A673 (cell line): ENCODE results near the gene PCDHGA7. TPM values are rescaled to one million over a fixed set of nuclear protein-coding genes. Genes with fewer than 3 reads are reported as not detected.
A peak's percentile ranks its signal among the peaks of the same experiment; 100 is the strongest.
"Not testable (repeated sequence)": the region's sequence is repeated elsewhere in the genome, so short reads cannot be mapped to it uniquely, and the experiment has no call there.

Source experiments
- BruUV-seq: library from RNA; stranded (reverse); fragments of 400-500 nt; replicated peaks from 2 replicates; lab custom pipeline; 2021; lab: Mats Ljungman, UMichigan
- CTCF ChIA-PET: fragments of 300-600 bp; sonication (Branson Sonifier 250); formaldehyde crosslinking; loops from one replicate; lab custom pipeline; 2022; ENCODE audit warnings: antibody characterized with exemption; lab: Charles Lee
- POLR2A ChIA-PET: fragments of 300-600 bp; sonication (Branson Sonifier 250); formaldehyde crosslinking; loops from one replicate; lab custom pipeline; 2022; ENCODE audit warnings: antibody characterized with exemption; ENCODE audit not compliant: low non-redundant PET; lab: Charles Lee
- DNase-seq: peaks from one replicate; pipeline ENCODE4 v3.0.0-alpha.2; 2015; ENCODE audit warnings: low spot score
- H3K27ac ChIP-seq: fragments of 200-600 bp; sonication (generic); 2 replicates; pipeline ENCODE4 v1.5.1; 2016; ENCODE audit warnings: mixed run types, low read depth, mild to moderate bottlenecking, mixed read lengths, antibody characterized with exemption, low read length; ENCODE audit not compliant: poor library complexity, severe bottlenecking
- H3K27me3 ChIP-seq: fragments of 200-600 bp; sonication (generic); replicated peaks from 2 replicates; pipeline ENCODE4 v1.6.1; 2017; ENCODE audit warnings: mixed run types, low read depth, mild to moderate bottlenecking, mixed read lengths, antibody characterized with exemption, low read length; ENCODE audit not compliant: insufficient read depth, poor library complexity
- H3K36me3 ChIP-seq: fragments of 200-600 bp; sonication (generic); 2 replicates; pipeline ENCODE4 v1.6.1; 2016; ENCODE audit warnings: mixed run types, mild to moderate bottlenecking, mixed read lengths, antibody characterized with exemption, low read length; ENCODE audit not compliant: insufficient read depth, poor library complexity, severe bottlenecking
- H3K4me1 ChIP-seq: fragments of 200-600 bp; sonication (generic); 2 replicates; pipeline ENCODE4 v1.6.1; 2017; ENCODE audit warnings: mixed run types, mild to moderate bottlenecking, mixed read lengths, antibody characterized with exemption, low read length; ENCODE audit not compliant: insufficient read depth, poor library complexity, severe bottlenecking
- H3K4me3 ChIP-seq: fragments of 200-600 bp; sonication (generic); 2 replicates; pipeline ENCODE4 v1.5.1; 2016; ENCODE audit warnings: low read depth, mixed run types, mild to moderate bottlenecking, mixed read lengths, low read length; ENCODE audit not compliant: poor library complexity, severe bottlenecking
- H3K9me3 ChIP-seq: fragments of 200-600 bp; sonication (generic); 2 replicates; pipeline ENCODE4 v1.6.1; 2016; ENCODE audit warnings: mixed run types, low read depth, mild to moderate bottlenecking, mixed read lengths, antibody characterized with exemption, low read length; ENCODE audit not compliant: poor library complexity, severe bottlenecking
- EZH2 ChIP-seq: fragments of 200-600 bp; sonication (generic); IDR thresholded peaks from 2 replicates; pipeline ENCODE4 v1.6.1; 2017; ENCODE audit warnings: borderline replicate concordance, low read depth, mild to moderate bottlenecking, mixed read lengths, antibody characterized with exemption, low read length; ENCODE audit not compliant: poor library complexity, severe bottlenecking
- intact Hi-C: fragments of 100-400 bp; cut with micrococcal nuclease; formaldehyde crosslinking; loops from one replicate; pipeline ENCODE4 v1.10.0; 2022; ENCODE audit not compliant: unreplicated experiment
- total RNA-seq: library from RNA; stranded (reverse); gene quantifications from 2 replicates; pipeline ENCODE4 v1.2.3, GENCODE V29; 2021
- TF ChIP-seq, protein P1 (sequence below): fragments of 300-800, 200-600 bp; sonication (generic); conservative IDR thresholded peaks from 2 replicates; pipeline ENCODE4 v1.5.1; 2017; ENCODE audit warnings: low read depth, mild to moderate bottlenecking, antibody characterized with exemption, low read length, moderate library complexity, mixed read lengths

Gene PCDHGA7
- total RNA-seq, 1 experiment from 2014 or later: 10.9 TPM

- DNase-seq: peak; percentile 70
- H3K27ac ChIP-seq: peak within 1 kb of the TSS; percentile 59
- intact Hi-C loops: loop anchor here (1.0 kb wide), 1 partner anchor 188 kb away; no protein-coding TSS in a partner anchor
- no peaks in the 10 kb centered on the region for H3K27me3 ChIP-seq
- H3K4me1 ChIP-seq: no peaks in the 10 kb centered on the region
- TF ChIP-seq, protein P1, sequence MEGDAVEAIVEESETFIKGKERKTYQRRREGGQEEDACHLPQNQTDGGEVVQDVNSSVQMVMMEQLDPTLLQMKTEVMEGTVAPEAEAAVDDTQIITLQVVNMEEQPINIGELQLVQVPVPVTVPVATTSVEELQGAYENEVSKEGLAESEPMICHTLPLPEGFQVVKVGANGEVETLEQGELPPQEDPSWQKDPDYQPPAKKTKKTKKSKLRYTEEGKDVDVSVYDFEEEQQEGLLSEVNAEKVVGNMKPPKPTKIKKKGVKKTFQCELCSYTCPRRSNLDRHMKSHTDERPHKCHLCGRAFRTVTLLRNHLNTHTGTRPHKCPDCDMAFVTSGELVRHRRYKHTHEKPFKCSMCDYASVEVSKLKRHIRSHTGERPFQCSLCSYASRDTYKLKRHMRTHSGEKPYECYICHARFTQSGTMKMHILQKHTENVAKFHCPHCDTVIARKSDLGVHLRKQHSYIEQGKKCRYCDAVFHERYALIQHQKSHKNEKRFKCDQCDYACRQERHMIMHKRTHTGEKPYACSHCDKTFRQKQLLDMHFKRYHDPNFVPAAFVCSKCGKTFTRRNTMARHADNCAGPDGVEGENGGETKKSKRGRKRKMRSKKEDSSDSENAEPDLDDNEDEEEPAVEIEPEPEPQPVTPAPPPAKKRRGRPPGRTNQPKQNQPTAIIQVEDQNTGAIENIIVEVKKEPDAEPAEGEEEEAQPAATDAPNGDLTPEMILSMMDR: peak; percentile 69
- no peak for TF ChIP-seq EZH2
- ChIA-PET POLR2A (no interaction called here), CTCF (interaction anchor here (0.6 to 1.4 kb wide), 5 partner anchors 151 to 194 kb away, joined by 3 to 13 read pairs (median 8); partner anchors contain the start of gene PCDHB14)
- BruUV-seq: TSS peak; percentile 40
- H3K9me3 ChIP-seq: peaks cover 30% of the 10 kb centered on the region
- H3K4me3 ChIP-seq: peak within 1 kb of the TSS; percentile 51
- no peaks in the 10 kb centered on the region for H3K36me3 ChIP-seq
These were observed 8.7 kb upstream of the PCDHGA7 start, which contains the start of gene PCDHGA6 for GRCh38 chr5:141373673-141374317. Gene PCDHGA6, plus strand, starts transcription at chr5:141373891. Its CDS starts 193 bp downstream, at chr5:141374084.

GRCh38 chr5:141374627-141375026, 7.9 kb upstream of the PCDHGA7 start:
- CTCF ChIA-PET: interaction anchor here (1.0 to 1.4 kb wide), 4 partner anchors 151 to 189 kb away, joined by 5 to 13 read pairs (median 10); partner anchors contain the start of gene PCDHB14
- no TSS peak for BruUV-seq
- intact Hi-C loops: no loop called here

DNA sequence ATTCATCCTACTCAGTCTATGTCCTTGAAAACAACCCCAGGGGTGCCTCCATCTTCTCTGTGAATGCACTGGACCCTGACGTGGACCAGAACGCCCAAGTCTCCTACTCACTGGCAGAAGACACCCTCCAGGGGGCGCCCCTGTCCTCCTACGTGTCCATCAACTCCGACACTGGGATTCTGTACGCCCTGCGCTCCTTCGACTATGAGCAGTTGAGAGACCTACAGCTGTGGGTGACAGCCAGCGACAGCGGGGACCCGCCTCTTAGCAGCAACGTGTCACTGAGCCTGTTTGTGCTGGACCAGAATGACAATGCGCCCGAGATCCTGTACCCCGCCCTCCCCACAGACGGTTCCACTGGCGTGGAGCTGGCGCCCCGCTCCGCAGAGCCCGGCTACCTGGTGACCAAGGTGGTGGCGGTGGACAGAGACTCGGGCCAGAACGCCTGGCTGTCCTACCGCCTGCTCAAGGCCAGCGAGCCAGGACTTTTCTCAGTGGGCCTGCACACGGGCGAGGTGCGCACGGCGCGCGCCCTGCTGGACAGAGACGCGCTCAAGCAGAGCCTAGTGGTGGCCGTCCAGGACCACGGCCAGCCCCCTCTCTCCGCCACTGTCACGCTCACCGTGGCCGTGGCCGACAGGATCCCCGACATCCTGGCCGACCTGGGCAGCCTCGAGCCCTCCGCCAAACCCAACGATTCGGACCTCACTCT, 6.9 kb upstream of the PCDHGA7 start:
- H3K27me3 ChIP-seq, BruUV-seq, intact Hi-C loops, H3K4me1 ChIP-seq, DNase-seq, H3K36me3 ChIP-seq, H3K27ac ChIP-seq, H3K4me3 ChIP-seq: not testable (repeated sequence)
- POLR2A ChIA-PET: interaction anchor here (0.5 kb wide), 1 partner anchor 217 kb away, joined by 6 read pairs; no protein-coding TSS in a partner anchor
- CTCF ChIA-PET: interaction anchor here (0.7 kb wide), 1 partner anchor 134 kb away, joined by 5 read pairs; no protein-coding TSS in a partner anchor
- peaks cover 35% of the 10 kb centered on the region for H3K9me3 ChIP-seq

More at GRCh38 chr5:141374627-141375026, 7.9 kb upstream of the PCDHGA7 start:
- no peak for DNase-seq
- Histone ChIP-seq H3K9me3 (peaks cover 33% of the 10 kb centered on the region), H3K4me3 (peak overlapping the region; percentile 51), H3K27ac (no peak overlapping the region), H3K4me1 (no peaks in the 10 kb centered on the region), H3K36me3 (no peaks in the 10 kb centered on the region), H3K27me3 (no peaks in the 10 kb centered on the region)
- TF ChIP-seq, protein P1: no peak
- POLR2A ChIA-PET: no interaction called here
